Liver (tissue), 9 donors: Measurements from ENCODE around the gene IP6K3. TPM values are rescaled to one million over a fixed set of nuclear protein-coding genes. Genes with fewer than 3 reads are reported as not detected.

Experiments used
- DNase-seq: peaks from one replicate; pipeline ENCODE4 v3.0.0-alpha.2; 2017; ENCODE audit warnings: low spot score
- H3K27ac ChIP-seq, 2 donors: one replicate each; pipeline ENCODE4 v1.7.0; 2013; ENCODE audit warnings: inconsistent platforms in 2 of 2, low read length in 2 of 2, control low read depth in 1 of 2, low read depth in 1 of 2, mild to moderate bottlenecking in 1 of 2
- H3K27me3 ChIP-seq, 4 donors: one replicate each; pipeline versions ENCODE4 v1.6.1 to v1.7.0; 2013; ENCODE audit warnings: low read length in 3 of 4, inconsistent platforms in 1 of 4, mild to moderate bottlenecking in 1 of 4, moderate library complexity in 1 of 4; ENCODE audit not compliant: control insufficient read depth in 4 of 4, insufficient read depth in 4 of 4
- H3K36me3 ChIP-seq, 4 donors: one replicate each; pipeline versions ENCODE4 v1.6.1 to v1.7.0; 2013; ENCODE audit warnings: low read length in 3 of 4, mild to moderate bottlenecking in 3 of 4, low read depth in 1 of 4, moderate library complexity in 1 of 4; ENCODE audit not compliant: control insufficient read depth in 4 of 4, insufficient read depth in 3 of 4
- H3K4me1 ChIP-seq, 4 donors: one replicate each; pipeline versions ENCODE4 v1.6.1 to v1.7.0; 2013; ENCODE audit warnings: low read length in 3 of 4, mild to moderate bottlenecking in 3 of 4, moderate library complexity in 1 of 4; ENCODE audit not compliant: control insufficient read depth in 4 of 4, insufficient read depth in 4 of 4
- H3K4me3 ChIP-seq, 3 donors: one replicate each; pipeline versions ENCODE4 v1.6.1 to v1.7.0; 2013; ENCODE audit warnings: low read length in 3 of 3, control low read depth in 1 of 3, low read depth in 1 of 3, mild to moderate bottlenecking in 1 of 3
- H3K9ac ChIP-seq, 2 donors: one replicate each; pipeline ENCODE4 v1.7.0; 2013; ENCODE audit warnings: low read length in 2 of 2, mild to moderate bottlenecking in 2 of 2, moderate library complexity in 2 of 2, control low read depth in 1 of 2, low read depth in 1 of 2
- H3K9me3 ChIP-seq, 4 donors: one replicate each; pipeline versions ENCODE4 v1.6.1 to v1.7.0; 2013; ENCODE audit warnings: low read length in 3 of 4; ENCODE audit not compliant: control insufficient read depth in 4 of 4
- EGR1 ChIP-seq, 2 donors: IDR thresholded peaks; 2 replicates each; pipeline ENCODE4 v1.6.1; 2016 to 2018; ENCODE audit warnings: antibody characterized with exemption in 2 of 2, low read depth in 2 of 2
- FOXA1 ChIP-seq: IDR thresholded peaks from 2 replicates; pipeline ENCODE4 v1.6.1; 2016; ENCODE audit warnings: antibody characterized with exemption
- GABPA ChIP-seq, 2 donors: IDR thresholded peaks in 1 of 2; conservative IDR thresholded peaks in 1 of 2; 2 replicates each; pipeline ENCODE4 v1.6.1; 2016; ENCODE audit warnings: antibody characterized with exemption in 2 of 2, mild to moderate bottlenecking in 1 of 2, moderate library complexity in 1 of 2
- HNF4A ChIP-seq, 2 donors: conservative IDR thresholded peaks; 2 replicates each; pipeline ENCODE4 v1.6.1; 2016; ENCODE audit warnings: antibody characterized with exemption in 2 of 2, mild to moderate bottlenecking in 2 of 2
- HNF4G ChIP-seq: IDR thresholded peaks from 2 replicates; pipeline ENCODE4 v1.6.1; 2016; ENCODE audit warnings: antibody characterized with exemption
- JUND ChIP-seq, 2 donors: IDR thresholded peaks; 2 replicates each; pipeline ENCODE4 v1.6.1; 2016; ENCODE audit warnings: antibody characterized with exemption in 2 of 2
- NR2F2 ChIP-seq: IDR thresholded peaks from 2 replicates; pipeline ENCODE4 v1.6.1; 2016; ENCODE audit warnings: antibody characterized with exemption
- SP1 ChIP-seq: IDR thresholded peaks from 2 replicates; pipeline ENCODE4 v1.6.1; 2018; ENCODE audit warnings: antibody characterized with exemption, mild to moderate bottlenecking
- TAF1 ChIP-seq: conservative IDR thresholded peaks from 2 replicates; pipeline ENCODE4 v1.6.1; 2016; ENCODE audit warnings: antibody characterized with exemption, mild to moderate bottlenecking
- YY1 ChIP-seq: IDR thresholded peaks from 2 replicates; pipeline ENCODE4 v1.6.1; 2016; ENCODE audit warnings: antibody characterized with exemption, mild to moderate bottlenecking
- WGBS: extraction: QIAGEN DNeasy Blood & Tissue Kit; methylation state at CpG from one replicate; pipeline ENCODE4 v1.1.7; 2013; 5-methylcytosine and 5-hydroxymethylcytosine counted together
- polyA plus RNA-seq, 2 donors: library from polyadenylated mRNA; stranded (reverse) in 1 of 2; unstranded in 1 of 2; fragments of 200-250 nt in 1 of 2; fragments of >200 nt in 1 of 2; fragmentation: Nextera tagmentation in 1 of 2; extraction: Ambion mirVana in 1 of 2; gene quantifications; one replicate each; pipeline versions ENCODE4 v1.2.1 to v1.2.3, GENCODE V29; 2013 to 2015
- total RNA-seq, 2 donors: library from RNA; depleted of rRNA; stranded (reverse); fragments of >200 nt; gene quantifications; one replicate each; pipeline ENCODE4 v1.2.3, GENCODE V29; 2014
- TF ChIP-seq, protein P1 (sequence below): IDR thresholded peaks from 2 replicates; pipeline ENCODE4 v1.6.1; 2016; ENCODE audit warnings: antibody characterized with exemption
- TF ChIP-seq, protein P2 (sequence below): fragments of 150-350 bp; IDR thresholded peaks from 2 replicates; pipeline ENCODE4 v1.5.1; 2017; ENCODE audit warnings: improper control_type of control experiment, low read depth, low read length; ENCODE audit not compliant: missing input control
- TF ChIP-seq, protein P3 (sequence below): IDR thresholded peaks from 2 replicates; pipeline ENCODE4 v1.6.1; 2016; ENCODE audit warnings: antibody characterized with exemption, mild to moderate bottlenecking
- TF ChIP-seq, protein P4 (sequence below): IDR thresholded peaks from 2 replicates; pipeline ENCODE4 v1.6.1; 2016; ENCODE audit warnings: antibody characterized with exemption
- donor health status: healthy.
- donor health status: healthy.
- donor health status: healthy.
- donor health status: healthy.
- donor health status: healthy.

IP6K3 gene
- total and polyA plus RNA-seq, 4 donors, result 1.5 to 12.9 (median 6.7) TPM

DNA sequence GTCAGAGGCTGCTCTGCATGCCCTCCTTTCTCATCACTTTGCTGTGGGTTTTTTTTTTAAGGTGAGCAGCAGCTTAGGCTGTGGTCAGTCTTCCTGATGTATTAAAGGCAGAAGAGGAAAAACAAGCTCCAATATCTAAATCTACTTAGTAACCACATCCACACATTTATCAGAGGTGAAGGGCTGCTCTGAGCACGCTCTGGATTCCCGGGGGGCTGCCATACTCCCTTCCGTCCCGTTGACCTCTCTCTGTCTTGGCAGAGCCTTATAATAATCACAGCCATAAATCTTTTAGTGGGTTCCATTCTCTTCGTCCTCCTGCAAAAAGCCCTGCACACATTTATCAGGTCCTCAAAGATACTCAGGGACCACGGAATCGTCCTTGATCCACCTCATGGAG, 44.9 kb upstream of the IP6K3 start:
- Histone ChIP-seq H3K27me3 (no peaks in the 10 kb centered on the region), H3K9me3 (no peaks in the 10 kb centered on the region), H3K9ac (no peak overlapping the region), H3K27ac (no peak overlapping the region), H3K4me3 (no peak overlapping the region), H3K4me1 (peaks cover 1 to 20% (median 15%) of the 10 kb centered on the region in 4 donors), H3K36me3 (no peaks in the 10 kb centered on the region)
- TF ChIP-seq GABPA (IDR thresholded peaks at IDR 0.05 in 1 of 2, conservative IDR thresholded peaks at IDR 0.05 in 1 of 2) (no peak), FOXA1 (no peak), TAF1 (no peak), NR2F2 (no peak), HNF4G (no peak), EGR1 (IDR thresholded peaks at IDR 0.05; ENCODE audit: low read depth in 2 of 2) (no peak), YY1 (no peak)
- TF ChIP-seq, protein P1, sequence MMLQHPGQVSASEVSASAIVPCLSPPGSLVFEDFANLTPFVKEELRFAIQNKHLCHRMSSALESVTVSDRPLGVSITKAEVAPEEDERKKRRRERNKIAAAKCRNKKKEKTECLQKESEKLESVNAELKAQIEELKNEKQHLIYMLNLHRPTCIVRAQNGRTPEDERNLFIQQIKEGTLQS, result no peak
- TF ChIP-seq, protein P2, sequence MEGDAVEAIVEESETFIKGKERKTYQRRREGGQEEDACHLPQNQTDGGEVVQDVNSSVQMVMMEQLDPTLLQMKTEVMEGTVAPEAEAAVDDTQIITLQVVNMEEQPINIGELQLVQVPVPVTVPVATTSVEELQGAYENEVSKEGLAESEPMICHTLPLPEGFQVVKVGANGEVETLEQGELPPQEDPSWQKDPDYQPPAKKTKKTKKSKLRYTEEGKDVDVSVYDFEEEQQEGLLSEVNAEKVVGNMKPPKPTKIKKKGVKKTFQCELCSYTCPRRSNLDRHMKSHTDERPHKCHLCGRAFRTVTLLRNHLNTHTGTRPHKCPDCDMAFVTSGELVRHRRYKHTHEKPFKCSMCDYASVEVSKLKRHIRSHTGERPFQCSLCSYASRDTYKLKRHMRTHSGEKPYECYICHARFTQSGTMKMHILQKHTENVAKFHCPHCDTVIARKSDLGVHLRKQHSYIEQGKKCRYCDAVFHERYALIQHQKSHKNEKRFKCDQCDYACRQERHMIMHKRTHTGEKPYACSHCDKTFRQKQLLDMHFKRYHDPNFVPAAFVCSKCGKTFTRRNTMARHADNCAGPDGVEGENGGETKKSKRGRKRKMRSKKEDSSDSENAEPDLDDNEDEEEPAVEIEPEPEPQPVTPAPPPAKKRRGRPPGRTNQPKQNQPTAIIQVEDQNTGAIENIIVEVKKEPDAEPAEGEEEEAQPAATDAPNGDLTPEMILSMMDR, result no peak
- no peak for DNase-seq
- WGBS, result 82% methylated on average over 7 of the region's 7 CpGs

DNA sequence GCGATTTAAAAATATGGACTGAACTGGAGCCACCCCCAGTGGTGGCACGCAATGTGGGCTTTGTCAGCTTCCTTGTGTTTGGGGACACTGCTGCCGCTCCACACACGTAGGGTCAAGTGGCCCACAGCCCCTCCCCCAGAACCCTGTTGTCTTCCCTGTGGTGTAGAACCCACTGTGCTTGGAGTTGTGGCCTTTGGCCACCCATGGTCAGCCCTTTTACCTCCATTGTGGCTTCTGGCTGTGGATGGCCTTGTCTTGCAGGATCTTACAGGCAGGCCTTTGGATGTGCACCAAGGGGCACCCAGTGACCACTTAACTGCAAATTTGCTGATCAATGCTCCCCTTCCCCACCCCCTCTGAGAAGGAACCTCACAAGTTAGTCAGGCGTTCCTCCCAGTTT, 44.2 kb upstream of the IP6K3 start:
- DNase-seq, result no peak
- no peak overlapping the region for H3K4me3 ChIP-seq
- H3K4me1 ChIP-seq, result peaks cover 1 to 22% (median 17%) of the 10 kb centered on the region in 4 donors
- WGBS, result 96% methylated on average over 5 of the region's 5 CpGs
- no peaks in the 10 kb centered on the region for H3K27me3 ChIP-seq
- H3K9me3 ChIP-seq, result no peaks in the 10 kb centered on the region
- H3K36me3 ChIP-seq, result peaks cover 0 to 3% (median 0%) of the 10 kb centered on the region in 4 donors
- no peak overlapping the region for H3K27ac ChIP-seq
- no peak overlapping the region for H3K9ac ChIP-seq
- no peak for TF ChIP-seq FOXA1
- TF ChIP-seq, protein P3, sequence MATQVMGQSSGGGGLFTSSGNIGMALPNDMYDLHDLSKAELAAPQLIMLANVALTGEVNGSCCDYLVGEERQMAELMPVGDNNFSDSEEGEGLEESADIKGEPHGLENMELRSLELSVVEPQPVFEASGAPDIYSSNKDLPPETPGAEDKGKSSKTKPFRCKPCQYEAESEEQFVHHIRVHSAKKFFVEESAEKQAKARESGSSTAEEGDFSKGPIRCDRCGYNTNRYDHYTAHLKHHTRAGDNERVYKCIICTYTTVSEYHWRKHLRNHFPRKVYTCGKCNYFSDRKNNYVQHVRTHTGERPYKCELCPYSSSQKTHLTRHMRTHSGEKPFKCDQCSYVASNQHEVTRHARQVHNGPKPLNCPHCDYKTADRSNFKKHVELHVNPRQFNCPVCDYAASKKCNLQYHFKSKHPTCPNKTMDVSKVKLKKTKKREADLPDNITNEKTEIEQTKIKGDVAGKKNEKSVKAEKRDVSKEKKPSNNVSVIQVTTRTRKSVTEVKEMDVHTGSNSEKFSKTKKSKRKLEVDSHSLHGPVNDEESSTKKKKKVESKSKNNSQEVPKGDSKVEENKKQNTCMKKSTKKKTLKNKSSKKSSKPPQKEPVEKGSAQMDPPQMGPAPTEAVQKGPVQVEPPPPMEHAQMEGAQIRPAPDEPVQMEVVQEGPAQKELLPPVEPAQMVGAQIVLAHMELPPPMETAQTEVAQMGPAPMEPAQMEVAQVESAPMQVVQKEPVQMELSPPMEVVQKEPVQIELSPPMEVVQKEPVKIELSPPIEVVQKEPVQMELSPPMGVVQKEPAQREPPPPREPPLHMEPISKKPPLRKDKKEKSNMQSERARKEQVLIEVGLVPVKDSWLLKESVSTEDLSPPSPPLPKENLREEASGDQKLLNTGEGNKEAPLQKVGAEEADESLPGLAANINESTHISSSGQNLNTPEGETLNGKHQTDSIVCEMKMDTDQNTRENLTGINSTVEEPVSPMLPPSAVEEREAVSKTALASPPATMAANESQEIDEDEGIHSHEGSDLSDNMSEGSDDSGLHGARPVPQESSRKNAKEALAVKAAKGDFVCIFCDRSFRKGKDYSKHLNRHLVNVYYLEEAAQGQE, result no peak

DNA sequence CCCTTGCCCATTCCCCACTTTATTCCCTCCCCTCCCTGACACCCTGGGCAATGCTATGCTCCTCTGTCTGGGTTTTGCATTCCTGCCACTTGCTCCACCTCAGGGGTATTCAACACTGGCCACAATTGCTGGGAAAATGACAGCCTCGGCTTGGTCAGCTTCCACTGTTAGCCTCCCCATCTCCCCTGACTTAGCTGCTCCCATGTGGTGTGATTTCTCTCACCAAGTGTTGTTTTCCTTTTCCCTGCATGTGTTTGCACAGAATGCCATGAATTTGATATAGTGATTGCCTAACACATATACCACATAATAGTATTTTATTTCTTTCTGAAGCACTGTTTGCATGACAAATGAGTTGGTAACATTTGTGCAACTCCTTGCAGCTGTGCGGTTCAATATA, 43.7 kb upstream of the IP6K3 start:
- Histone ChIP-seq H3K27ac (no peak overlapping the region), H3K36me3 (peaks cover 0 to 3% (median 0%) of the 10 kb centered on the region in 4 donors), H3K9ac (no peak overlapping the region), H3K9me3 (no peaks in the 10 kb centered on the region), H3K4me3 (no peak overlapping the region), H3K4me1 (peaks cover 1 to 24% (median 17%) of the 10 kb centered on the region in 4 donors), H3K27me3 (no peaks in the 10 kb centered on the region)
- DNase-seq, result no peak
- WGBS, result 86% methylated on average over 2 of the region's 2 CpGs
- TF ChIP-seq, protein P2, result no peak
- TF ChIP-seq YY1, result no peak
- TF ChIP-seq SP1, result no peak
- no peak for TF ChIP-seq HNF4A (conservative IDR thresholded peaks at IDR 0.05)
- TF ChIP-seq JUND (IDR thresholded peaks at IDR 0.05), result no peak
- no peak for TF ChIP-seq TAF1
- TF ChIP-seq, protein P3, result no peak
- TF ChIP-seq, protein P4, sequence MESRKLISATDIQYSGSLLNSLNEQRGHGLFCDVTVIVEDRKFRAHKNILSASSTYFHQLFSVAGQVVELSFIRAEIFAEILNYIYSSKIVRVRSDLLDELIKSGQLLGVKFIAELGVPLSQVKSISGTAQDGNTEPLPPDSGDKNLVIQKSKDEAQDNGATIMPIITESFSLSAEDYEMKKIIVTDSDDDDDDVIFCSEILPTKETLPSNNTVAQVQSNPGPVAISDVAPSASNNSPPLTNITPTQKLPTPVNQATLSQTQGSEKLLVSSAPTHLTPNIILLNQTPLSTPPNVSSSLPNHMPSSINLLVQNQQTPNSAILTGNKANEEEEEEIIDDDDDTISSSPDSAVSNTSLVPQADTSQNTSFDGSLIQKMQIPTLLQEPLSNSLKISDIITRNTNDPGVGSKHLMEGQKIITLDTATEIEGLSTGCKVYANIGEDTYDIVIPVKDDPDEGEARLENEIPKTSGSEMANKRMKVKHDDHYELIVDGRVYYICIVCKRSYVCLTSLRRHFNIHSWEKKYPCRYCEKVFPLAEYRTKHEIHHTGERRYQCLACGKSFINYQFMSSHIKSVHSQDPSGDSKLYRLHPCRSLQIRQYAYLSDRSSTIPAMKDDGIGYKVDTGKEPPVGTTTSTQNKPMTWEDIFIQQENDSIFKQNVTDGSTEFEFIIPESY, result no peak
